Peyer's patch (tissue), 4 donors: ENCODE measurements around the gene ELANE. TPM values are rescaled to one million over a fixed set of nuclear protein-coding genes. Genes with fewer than 3 reads are reported as not detected.
A peak's percentile ranks its signal among the peaks of the same experiment; 100 is the strongest.
"Not testable (repeated sequence)": the region's sequence is repeated elsewhere in the genome, so short reads cannot be mapped to it uniquely, and the experiment has no call there.

Experiments
- DNase-seq, 3 donors: peaks; one replicate each; pipeline ENCODE4 v3.0.0-alpha.2; 2017 to 2019
- H3K27ac ChIP-seq, 4 donors: fragments of 200-600 bp; sonication (generic); one replicate each; pipeline ENCODE4 v1.5.1; 2016 to 2019
- H3K27me3 ChIP-seq, 2 donors: fragments of 200-600 bp; sonication (generic); one replicate each; pipeline ENCODE4 v1.5.1; 2019
- H3K36me3 ChIP-seq, 3 donors: fragments of 200-600 bp; sonication (generic); one replicate each; pipeline ENCODE4 v1.5.1; 2016 to 2019
- H3K4me1 ChIP-seq, 4 donors: fragments of 200-600 bp; sonication (generic); one replicate each; pipeline ENCODE4 v1.5.1; 2016 to 2019
- H3K4me3 ChIP-seq, 4 donors: fragments of 200-600 bp; sonication (generic); 1 replicate in 3 of 4; 2 replicates in 1 of 4; pipeline ENCODE4 v1.5.1; 2016 to 2019; ENCODE audit warnings: mild to moderate bottlenecking in 1 of 4
- H3K9me3 ChIP-seq, 4 donors: fragments of 200-600 bp; sonication (generic); one replicate each; pipeline ENCODE4 v1.5.1; 2016 to 2019; ENCODE audit warnings: mild to moderate bottlenecking in 1 of 4
- CTCF ChIP-seq, 6 experiments: fragments of 450-650 bp in 4 of 6; fragments of 200-600 bp in 2 of 6; sonication (generic) in 1 of 6; IDR thresholded peaks; one replicate each; pipeline ENCODE4 v1.5.1; 2017 to 2019; ENCODE audit warnings: antibody characterized with exemption in 6 of 6, mild to moderate bottlenecking in 3 of 6, moderate library complexity in 1 of 6
- POLR2A ChIP-seq, 2 donors: fragments of 450-650 bp; IDR thresholded peaks; one replicate each; pipeline ENCODE4 v1.5.1; 2017; ENCODE audit warnings: antibody characterized with exemption in 2 of 2, mild to moderate bottlenecking in 2 of 2, moderate library complexity in 2 of 2
- total RNA-seq, 4 donors: library from RNA; depleted of rRNA; stranded (reverse); fragments of >200 nt; gene quantifications; one replicate each; pipeline ENCODE4 v1.1.0, GENCODE V29; 2016

Gene ELANE
- total RNA-seq, 4 donors from 2014 or later = not detected

- no peak for TF ChIP-seq POLR2A (IDR thresholded peaks at IDR 0.05)
- no peak for TF ChIP-seq CTCF (IDR thresholded peaks at IDR 0.05)
- no peak for DNase-seq
- Histone ChIP-seq H3K4me1 (peaks cover 0 to 3% (median 3%) of the 10 kb centered on the region in 4 donors), H3K4me3 (no peak overlapping the region), H3K27me3 (peaks cover 0 to 3% of the 10 kb centered on the region in 2 donors), H3K27ac (no peak overlapping the region), H3K36me3 (peaks cover 0 to 20% (median 0%) of the 10 kb centered on the region in 3 donors), H3K9me3 (no peaks in the 10 kb centered on the region)
These were observed 35.6 kb upstream of the ELANE start for GRCh38 chr19:816500-816857.

- not testable (repeated sequence) for H3K36me3 ChIP-seq, DNase-seq, H3K27ac ChIP-seq, H3K4me3 ChIP-seq, H3K9me3 ChIP-seq
- Histone ChIP-seq H3K27me3 (peaks cover 0 to 24% of the 10 kb centered on the region in 2 donors), H3K4me1 (peaks cover 0 to 15% (median 11%) of the 10 kb centered on the region in 4 donors)
These were observed 31.9 kb upstream of the ELANE start for GRCh38 chr19:820212-820611.

- Histone ChIP-seq H3K27ac (no peak overlapping the region), H3K4me3 (peak overlapping the region in 3 of 4 donors; percentile 22 to 43 (median 36))
These were observed 30.8 kb upstream of the ELANE start for GRCh38 chr19:821231-821824.

GRCh38 chr19:821825-822503 lies 30.1 kb upstream of the ELANE start, which contains the start of gene PLPPR3:
Gene PLPPR3 (minus strand): TSS chr19:821955. CDS start chr19:821559, 396 bp downstream.
- TF ChIP-seq CTCF (IDR thresholded peaks at IDR 0.05) (no peak), POLR2A (IDR thresholded peaks at IDR 0.05) (no peak)
- H3K27ac ChIP-seq = no peak within 1 kb of the TSS
- peaks cover 0 to 24% of the 10 kb centered on the region in 2 donors for H3K27me3 ChIP-seq
- DNase-seq = no peak
- H3K4me1 ChIP-seq = peaks cover 0 to 15% (median 11%) of the 10 kb centered on the region in 4 donors
- peak within 1 kb of the TSS in 3 of 4 donors; percentile 22 to 43 (median 36) for H3K4me3 ChIP-seq
- no peaks in the 10 kb centered on the region for H3K36me3 ChIP-seq
- H3K9me3 ChIP-seq = no peaks in the 10 kb centered on the region

More at GRCh38 chr19:821231-821824, 30.8 kb upstream of the ELANE start:
- H3K27me3 ChIP-seq = peaks cover 0 to 24% of the 10 kb centered on the region in 2 donors
- TF ChIP-seq POLR2A (IDR thresholded peaks at IDR 0.05) (no peak), CTCF (IDR thresholded peaks at IDR 0.05) (no peak)
- H3K4me1 ChIP-seq = peaks cover 0 to 15% (median 11%) of the 10 kb centered on the region in 4 donors
- no peaks in the 10 kb centered on the region for H3K36me3 ChIP-seq
- no peak for DNase-seq
- no peaks in the 10 kb centered on the region for H3K9me3 ChIP-seq

- TF ChIP-seq CTCF (IDR thresholded peaks at IDR 0.05) = no peak
- no peak for TF ChIP-seq POLR2A (IDR thresholded peaks at IDR 0.05)
- Histone ChIP-seq H3K9me3 (no peaks in the 10 kb centered on the region), H3K4me3 (no peak overlapping the region), H3K4me1 (peaks cover 0 to 15% (median 11%) of the 10 kb centered on the region in 4 donors), H3K36me3 (no peaks in the 10 kb centered on the region), H3K27ac (no peak overlapping the region), H3K27me3 (peaks cover 0 to 24% of the 10 kb centered on the region in 2 donors)
- DNase-seq = no peak
These were observed 28.5 kb upstream of the ELANE start for GRCh38 chr19:823565-824121.

GRCh38 chr19:824885-825284 lies 27.2 kb upstream of the ELANE start:
- Histone ChIP-seq H3K27me3 (peaks cover 0 to 24% of the 10 kb centered on the region in 2 donors), H3K4me1 (peaks cover 0 to 15% (median 11%) of the 10 kb centered on the region in 4 donors), H3K9me3 (no peaks in the 10 kb centered on the region), H3K27ac (no peak overlapping the region), H3K36me3 (no peaks in the 10 kb centered on the region), H3K4me3 (no peak overlapping the region)
- DNase-seq = no peak
- TF ChIP-seq POLR2A (IDR thresholded peaks at IDR 0.05) = no peak
- TF ChIP-seq CTCF (IDR thresholded peaks at IDR 0.05) = no peak
